B cell (primary cell): ENCODE results near the gene C7orf25. TPM values are rescaled to one million over a fixed set of nuclear protein-coding genes. Genes with fewer than 3 reads are reported as not detected.

Source experiments
- ATAC-seq: fragments of 200-7000 bp; cut with Tn5 transposase; one replicate; pipeline ENCODE4 v1.10.0; 2021; ENCODE audit warnings: low read depth, mild to moderate bottlenecking, moderate number of reproducible peaks, moderate library complexity
- CTCF ChIA-PET: fragments of 350-600 bp; sonication (Branson Sonifier 250); formaldehyde crosslinking; loops from one replicate; lab custom pipeline; 2021; ENCODE audit warnings: antibody characterized with exemption, inconsistent platforms; lab: Charles Lee
- POLR2A ChIA-PET: fragments of 350-600 bp; sonication (Branson Sonifier 250); formaldehyde crosslinking; loops from one replicate; lab custom pipeline; 2021; ENCODE audit warnings: antibody characterized with exemption; lab: Charles Lee
- DNase-seq: peaks from one replicate; pipeline ENCODE4 v3.0.0; 2013
- H2AFZ ChIP-seq: 2 replicates; pipeline ENCODE4 v1.6.1; 2012; ENCODE audit warnings: mild to moderate bottlenecking, low read depth, low read length; ENCODE audit not compliant: insufficient read depth, poor library complexity, severe bottlenecking
- H3K27ac ChIP-seq, 2 donors: 1 replicate in 1 of 2; 2 replicates in 1 of 2; pipeline ENCODE4 v1.5.1; 2012 to 2013; ENCODE audit warnings: low read length in 2 of 2, mild to moderate bottlenecking in 2 of 2, moderate library complexity in 1 of 2
- H3K27me3 ChIP-seq, 4 experiments: fragments of 200-600 bp in 1 of 4; sonication (generic) in 1 of 4; replicated peaks in 1 of 4; 1 replicate in 2 of 4; 2 replicates in 2 of 4; pipeline versions ENCODE4 v1.6.1 to v1.7.0; 2013 to 2016; ENCODE audit warnings: low read length in 3 of 4, mild to moderate bottlenecking in 2 of 4, mixed read lengths in 1 of 4, moderate library complexity in 1 of 4; ENCODE audit not compliant: insufficient read depth in 4 of 4, control insufficient read depth in 3 of 4; ENCODE audit errors: control extremely low read depth in 1 of 4
- H3K36me3 ChIP-seq, 2 experiments: replicated peaks in 1 of 2; 1 replicate in 1 of 2; 2 replicates in 1 of 2; pipeline versions ENCODE4 v1.6.1 to v1.7.1; 2013; ENCODE audit warnings: low read length in 1 of 2; ENCODE audit not compliant: insufficient read depth in 2 of 2, control insufficient read depth in 1 of 2; ENCODE audit errors: control extremely low read depth in 1 of 2, extremely low read depth in 1 of 2
- H3K4me1 ChIP-seq, 2 donors: fragments of 200-600 bp in 1 of 2; sonication (generic) in 1 of 2; 1 replicate in 1 of 2; 2 replicates in 1 of 2; pipeline versions ENCODE4 v1.5.1 to v1.6.1; 2013 to 2017; ENCODE audit warnings: low read length in 2 of 2; ENCODE audit not compliant: control insufficient read depth in 2 of 2, insufficient read depth in 2 of 2
- H3K4me2 ChIP-seq: replicated peaks from 2 replicates; pipeline ENCODE3; 2012; ENCODE audit warnings: mild to moderate bottlenecking, low read depth, low read length; ENCODE audit not compliant: poor library complexity, severe bottlenecking
- H3K4me3 ChIP-seq, 5 experiments: fragments of 200-600 bp in 1 of 5; sonication (generic) in 1 of 5; 1 replicate in 3 of 5; 2 replicates in 2 of 5; pipeline versions ENCODE4 v1.5.1 to v1.7.0; 2011 to 2016; ENCODE audit warnings: low read length in 4 of 5, mild to moderate bottlenecking in 4 of 5, low read depth in 2 of 5, control low read depth in 1 of 5, moderate library complexity in 1 of 5; ENCODE audit not compliant: insufficient read depth in 1 of 5; ENCODE audit errors: control extremely low read depth in 1 of 5, extremely low read depth in 1 of 5
- H3K79me2 ChIP-seq: fragments of 200-600 bp; sonication (generic); one replicate; pipeline ENCODE4 v1.6.0; 2016; ENCODE audit warnings: low read length; ENCODE audit not compliant: control insufficient read depth, insufficient read depth
- H3K9ac ChIP-seq: fragments of 200-600 bp; sonication (generic); 2 replicates; pipeline ENCODE4 v1.6.1; 2017; ENCODE audit warnings: mild to moderate bottlenecking, low read length, moderate library complexity
- H3K9me3 ChIP-seq, 3 donors: one replicate each; pipeline versions ENCODE4 v1.6.1 to v1.7.1; 2013; ENCODE audit warnings: low read length in 2 of 3; ENCODE audit not compliant: control insufficient read depth in 2 of 3, insufficient read depth in 1 of 3; ENCODE audit errors: control extremely low read depth in 1 of 3
- H4K20me1 ChIP-seq: 2 replicates; pipeline ENCODE4 v1.6.0; 2012; ENCODE audit warnings: mild to moderate bottlenecking, low read length; ENCODE audit not compliant: insufficient read depth, control insufficient read depth, poor library complexity, severe bottlenecking
- H3K27ac Mint-ChIP-seq: one replicate; pipeline ENCODE4 v1.8.0; 2021; ENCODE audit warnings: mixed read lengths
- H3K27me3 Mint-ChIP-seq: one replicate; pipeline ENCODE4 v1.8.0; 2021; ENCODE audit warnings: mixed read lengths
- H3K4me1 Mint-ChIP-seq: one replicate; pipeline ENCODE4 v1.8.0; 2021; ENCODE audit warnings: mixed read lengths
- H3K4me3 Mint-ChIP-seq: one replicate; pipeline ENCODE4 v1.8.0; 2021; ENCODE audit warnings: mixed read lengths
- H3K9me3 Mint-ChIP-seq: one replicate; pipeline ENCODE4 v1.8.0; 2022; ENCODE audit warnings: mixed read lengths; ENCODE audit not compliant: insufficient read depth
- EZH2 ChIP-seq: IDR thresholded peaks from 2 replicates; pipeline ENCODE4 v1.6.1; 2012; ENCODE audit warnings: borderline replicate concordance, low read depth, mild to moderate bottlenecking, moderate library complexity, low read length; ENCODE audit not compliant: insufficient read depth, poor library complexity, severe bottlenecking
- WGBS: methylation state at CpG from one replicate; pipeline ENCODE4 v1.1.5; 2013; ENCODE audit warnings: missing lambda C conversion rate; ENCODE audit not compliant: insufficient coverage; 5-methylcytosine and 5-hydroxymethylcytosine counted together
- intact Hi-C: fragments of 100-400 bp; cut with micrococcal nuclease; formaldehyde crosslinking; loops from one replicate; pipeline ENCODE4 v1.10.0; 2022
- polyA plus RNA-seq: library from polyadenylated mRNA; depleted of rRNA; stranded (reverse); fragments of >200 nt; gene quantifications from 2 replicates; pipeline ENCODE4 v1.2.3, GENCODE V29; 2012
- total RNA-seq, 2 donors: library from RNA; stranded (reverse); fragments of 120-200 nt in 1 of 2; gene quantifications; 1 replicate in 1 of 2; 2 replicates in 1 of 2; pipeline versions ENCODE4 v1.2.3 to v1.2.4, GENCODE V29; 2013 to 2022
- TF ChIP-seq, protein P1 (sequence below): fragments of 200-600 bp; IDR thresholded peaks from one replicate; pipeline ENCODE4 v1.8.0; 2022; ENCODE audit warnings: antibody characterized with exemption, mild to moderate bottlenecking

C7orf25 gene
- total and polyA plus RNA-seq, 2 donors (not counting 1 experiment from before 2014, with no cell fraction given) = 2.1 to 11.8 TPM

DNA sequence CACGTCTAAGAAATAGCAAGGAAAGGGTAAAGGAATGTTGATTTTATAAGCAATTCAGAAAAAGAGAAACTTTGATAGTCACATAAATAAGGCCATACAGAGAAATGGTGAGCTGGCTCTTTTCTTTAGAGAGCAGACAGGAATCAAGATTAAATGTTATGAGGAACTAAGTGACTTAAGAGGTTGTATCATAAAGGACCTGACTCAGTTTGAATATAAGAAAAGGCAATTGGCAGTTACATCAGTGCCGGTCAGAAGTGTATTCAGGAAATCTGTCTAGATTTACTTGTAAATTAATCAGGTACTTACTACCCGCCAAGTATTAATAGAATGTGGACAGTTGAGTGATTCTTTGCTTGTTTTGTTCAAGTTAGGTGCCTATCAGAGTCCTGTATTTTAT lies 22.4 kb upstream of the C7orf25 start:
- Histone ChIP-seq H3K36me3 (peaks cover 5 to 38% of the 10 kb centered on the region in 2 experiments), H2AFZ (no peak overlapping the region), H4K20me1 (peaks cover 6% of the 10 kb centered on the region), H3K79me2 (peaks cover 51% of the 10 kb centered on the region), H3K9me3 (no peaks in the 10 kb centered on the region), H3K4me1 (peaks cover 29 to 33% of the 10 kb centered on the region in 2 donors), H3K9ac (no peak overlapping the region), H3K4me3 (no peak overlapping the region), H3K27me3 (no peaks in the 10 kb centered on the region), H3K27ac (no peak overlapping the region), H3K4me2 (no peak overlapping the region)
- Mint-ChIP-seq H3K27ac (no peak overlapping the region), H3K27me3 (no peaks in the 10 kb centered on the region), H3K4me3 (peak overlapping the region; percentile 62), H3K9me3 (no peaks in the 10 kb centered on the region), H3K4me1 (peaks cover 52% of the 10 kb centered on the region)
- WGBS = no CpG with 5 or more reads among the region's 3 CpGs
- no peak for ATAC-seq
- TF ChIP-seq EZH2 = no peak
- TF ChIP-seq, protein P1, sequence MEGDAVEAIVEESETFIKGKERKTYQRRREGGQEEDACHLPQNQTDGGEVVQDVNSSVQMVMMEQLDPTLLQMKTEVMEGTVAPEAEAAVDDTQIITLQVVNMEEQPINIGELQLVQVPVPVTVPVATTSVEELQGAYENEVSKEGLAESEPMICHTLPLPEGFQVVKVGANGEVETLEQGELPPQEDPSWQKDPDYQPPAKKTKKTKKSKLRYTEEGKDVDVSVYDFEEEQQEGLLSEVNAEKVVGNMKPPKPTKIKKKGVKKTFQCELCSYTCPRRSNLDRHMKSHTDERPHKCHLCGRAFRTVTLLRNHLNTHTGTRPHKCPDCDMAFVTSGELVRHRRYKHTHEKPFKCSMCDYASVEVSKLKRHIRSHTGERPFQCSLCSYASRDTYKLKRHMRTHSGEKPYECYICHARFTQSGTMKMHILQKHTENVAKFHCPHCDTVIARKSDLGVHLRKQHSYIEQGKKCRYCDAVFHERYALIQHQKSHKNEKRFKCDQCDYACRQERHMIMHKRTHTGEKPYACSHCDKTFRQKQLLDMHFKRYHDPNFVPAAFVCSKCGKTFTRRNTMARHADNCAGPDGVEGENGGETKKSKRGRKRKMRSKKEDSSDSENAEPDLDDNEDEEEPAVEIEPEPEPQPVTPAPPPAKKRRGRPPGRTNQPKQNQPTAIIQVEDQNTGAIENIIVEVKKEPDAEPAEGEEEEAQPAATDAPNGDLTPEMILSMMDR = no peak
- ChIA-PET POLR2A (no interaction called here), CTCF (interaction anchor here (0.7 to 2.1 kb wide), 5 partner anchors 11 to 1770 kb away, joined by 3 to 5 read pairs (median 5); partner anchors contain the start of gene STK17A)
- no peak for DNase-seq
- intact Hi-C loops = no loop called here

DNA sequence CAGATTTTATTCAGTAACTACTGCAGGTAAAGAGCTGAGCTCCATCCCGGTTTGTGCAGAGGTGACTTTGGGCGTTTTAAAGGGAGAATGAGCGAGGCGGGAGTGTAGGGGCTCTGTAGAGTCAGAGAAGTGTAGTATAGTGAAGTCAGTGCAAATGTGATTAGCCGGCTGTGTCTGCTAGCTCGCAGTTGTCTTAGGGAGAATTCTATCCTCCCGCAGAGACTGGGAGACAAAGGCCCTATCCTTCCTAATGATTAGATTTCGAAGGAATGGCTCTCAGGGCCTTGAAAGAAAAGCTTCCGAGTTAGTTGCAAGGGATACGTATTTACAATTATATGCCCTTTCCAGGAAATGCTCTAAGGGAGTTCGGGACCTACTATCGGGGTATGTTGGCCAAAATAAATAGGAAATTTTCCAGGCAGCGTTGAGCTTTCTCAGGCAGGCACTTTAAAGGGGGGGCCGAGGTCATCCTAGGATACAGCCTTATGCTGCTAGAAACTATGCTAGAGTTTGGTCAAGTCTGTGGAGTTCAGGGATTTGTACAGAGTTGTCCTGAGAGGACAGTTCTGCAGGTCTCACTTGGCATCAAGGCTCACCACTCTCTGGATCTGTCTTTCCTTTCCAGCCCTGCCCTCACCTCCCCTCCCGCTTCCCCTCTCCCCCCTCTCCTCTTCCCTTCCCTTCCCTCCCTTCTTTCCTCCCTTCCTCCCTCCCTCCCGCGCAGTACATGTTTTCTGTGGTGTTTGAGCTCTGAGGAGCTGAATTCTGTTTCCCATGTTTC lies 21.1 kb upstream of the C7orf25 start:
- Histone ChIP-seq H3K27me3 (no peaks in the 10 kb centered on the region), H3K9ac (peak overlapping the region; percentile 92), H4K20me1 (peaks cover 6% of the 10 kb centered on the region), H3K79me2 (peaks cover 64% of the 10 kb centered on the region), H3K4me3 (peak overlapping the region; percentile 79 to 98 (median 90)), H3K27ac (peak overlapping the region; percentile 45 to 88), H3K4me1 (peaks cover 36 to 38% of the 10 kb centered on the region in 2 donors), H3K9me3 (no peaks in the 10 kb centered on the region), H3K36me3 (peaks cover 2 to 25% of the 10 kb centered on the region in 2 experiments), H3K4me2 (peak overlapping the region; percentile 74), H2AFZ (peak overlapping the region; percentile 92)
- ATAC-seq = no peak
- intact Hi-C loops = loop anchor here (1.0 to 2.0 kb wide), 5 partner anchors 21 to 936 kb away; partner anchors contain the start of genes C7orf25, COA1, MRPS24 and STK17A
- peak; percentile 26 for DNase-seq
- Mint-ChIP-seq H3K4me1 (peaks cover 63% of the 10 kb centered on the region), H3K4me3 (peak overlapping the region; percentile 91), H3K9me3 (no peaks in the 10 kb centered on the region), H3K27me3 (no peaks in the 10 kb centered on the region), H3K27ac (peak overlapping the region; percentile 94)
- no peak for TF ChIP-seq EZH2
- TF ChIP-seq, protein P1 = no peak
- ChIA-PET CTCF (interaction anchor here (0.6 to 3.7 kb wide), 9 partner anchors 10 to 1054 kb away, joined by 3 to 35 read pairs (median 4); partner anchors contain the start of gene STK17A), POLR2A (interaction anchor here (1.6 to 1.7 kb wide), 2 partner anchors 22 to 650 kb away, joined by 5 read pairs; partner anchors contain the start of gene STK17A)
- WGBS = 0% methylated on average over 12 of the region's 17 CpGs
